GM19463 (cell line): ENCODE data around the gene PSMB10.
"Not testable (repeated sequence)": the region's sequence is repeated elsewhere in the genome, so short reads cannot be mapped to it uniquely, and the experiment has no call there.

ENCODE experiments used
- ATAC-seq: cut with Tn5 transposase; IDR thresholded peaks from one replicate; pipeline ENCODE4 v1.9.1; 2021; ENCODE audit warnings: mild to moderate bottlenecking, moderate library complexity; ENCODE audit not compliant: unreplicated experiment

Gene PSMB10

GRCh38 chr16:67943256-67943618, 6.6 kb upstream of the PSMB10 start:
- ATAC-seq: no peak

- no peak for ATAC-seq
Measured at GRCh38 chr16:67942510-67943255, 6.0 kb upstream of the PSMB10 start.

GRCh38 chr16:67942200-67942509, 5.5 kb upstream of the PSMB10 start:
- ATAC-seq: no peak

GRCh38 chr16:67941469-67942199, 5.0 kb upstream of the PSMB10 start:
- ATAC-seq: no peak

GRCh38 chr16:67940446-67941089, 3.9 kb upstream of the PSMB10 start:
- ATAC-seq: no peak

- ATAC-seq: no peak
Measured at GRCh38 chr16:67939507-67940445, 3.1 kb upstream of the PSMB10 start.

GRCh38 chr16:67937713-67938112, 1.1 kb upstream of the PSMB10 start:
- not testable (repeated sequence) for ATAC-seq

GRCh38 chr16:67936880-67937605, 393 bp upstream of the PSMB10 start:
- peak; percentile 51 for ATAC-seq

GRCh38 chr16:67935402-67936123, 1.1 kb downstream of the PSMB10 start:
- peak; percentile 92 for ATAC-seq

- ATAC-seq: no peak
Measured at GRCh38 chr16:67935101-67935401, 1.6 kb downstream of the PSMB10 start.

GRCh38 chr16:67934306-67935100, 2.1 kb downstream of the PSMB10 start:
- ATAC-seq: no peak

- ATAC-seq: no peak
Measured at GRCh38 chr16:67933805-67934204, 2.8 kb downstream of the PSMB10 start.

- no peak for ATAC-seq
Measured at GRCh38 chr16:67932462-67932840, 4.2 kb downstream of the PSMB10 start.

GRCh38 chr16:67931712-67932461, 4.8 kb downstream of the PSMB10 start, which contains the start of gene CTRL:
Gene CTRL, minus strand, starts transcription at chr16:67931862. Its CDS starts 10 bp downstream, at chr16:67931852.
- ATAC-seq: no peak

GRCh38 chr16:67930678-67931211, 5.9 kb downstream of the PSMB10 start:
- no peak for ATAC-seq

- no peak for ATAC-seq
Measured at GRCh38 chr16:67930191-67930590, 6.5 kb downstream of the PSMB10 start.

GRCh38 chr16:67928561-67929364, 7.9 kb downstream of the PSMB10 start:
- no peak for ATAC-seq
